22Rv1 (cell line): ENCODE data around the gene RETREG1.

Experiments used
- H3K27ac ChIP-seq: fragments of 450-650 bp; 2 replicates; pipeline ENCODE4 v1.5.1; 2017
- ZFX ChIP-seq: fragments of 450-650 bp; IDR thresholded peaks from 2 replicates; pipeline ENCODE4 v1.6.1; 2017; ENCODE audit warnings: antibody characterized with exemption, borderline replicate concordance
- TF ChIP-seq, protein P1 (sequence below): fragments of 450-650 bp; IDR thresholded peaks from 2 replicates; pipeline ENCODE4 v1.5.1; 2017; ENCODE audit warnings: mild to moderate bottlenecking

The RETREG1 gene

GRCh38 chr5:16628376-16628775, 11.6 kb upstream of the RETREG1 start:
- H3K27ac ChIP-seq, result no peak overlapping the region
- no peak for TF ChIP-seq ZFX
- TF ChIP-seq, protein P1, sequence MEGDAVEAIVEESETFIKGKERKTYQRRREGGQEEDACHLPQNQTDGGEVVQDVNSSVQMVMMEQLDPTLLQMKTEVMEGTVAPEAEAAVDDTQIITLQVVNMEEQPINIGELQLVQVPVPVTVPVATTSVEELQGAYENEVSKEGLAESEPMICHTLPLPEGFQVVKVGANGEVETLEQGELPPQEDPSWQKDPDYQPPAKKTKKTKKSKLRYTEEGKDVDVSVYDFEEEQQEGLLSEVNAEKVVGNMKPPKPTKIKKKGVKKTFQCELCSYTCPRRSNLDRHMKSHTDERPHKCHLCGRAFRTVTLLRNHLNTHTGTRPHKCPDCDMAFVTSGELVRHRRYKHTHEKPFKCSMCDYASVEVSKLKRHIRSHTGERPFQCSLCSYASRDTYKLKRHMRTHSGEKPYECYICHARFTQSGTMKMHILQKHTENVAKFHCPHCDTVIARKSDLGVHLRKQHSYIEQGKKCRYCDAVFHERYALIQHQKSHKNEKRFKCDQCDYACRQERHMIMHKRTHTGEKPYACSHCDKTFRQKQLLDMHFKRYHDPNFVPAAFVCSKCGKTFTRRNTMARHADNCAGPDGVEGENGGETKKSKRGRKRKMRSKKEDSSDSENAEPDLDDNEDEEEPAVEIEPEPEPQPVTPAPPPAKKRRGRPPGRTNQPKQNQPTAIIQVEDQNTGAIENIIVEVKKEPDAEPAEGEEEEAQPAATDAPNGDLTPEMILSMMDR, result no peak

DNA sequence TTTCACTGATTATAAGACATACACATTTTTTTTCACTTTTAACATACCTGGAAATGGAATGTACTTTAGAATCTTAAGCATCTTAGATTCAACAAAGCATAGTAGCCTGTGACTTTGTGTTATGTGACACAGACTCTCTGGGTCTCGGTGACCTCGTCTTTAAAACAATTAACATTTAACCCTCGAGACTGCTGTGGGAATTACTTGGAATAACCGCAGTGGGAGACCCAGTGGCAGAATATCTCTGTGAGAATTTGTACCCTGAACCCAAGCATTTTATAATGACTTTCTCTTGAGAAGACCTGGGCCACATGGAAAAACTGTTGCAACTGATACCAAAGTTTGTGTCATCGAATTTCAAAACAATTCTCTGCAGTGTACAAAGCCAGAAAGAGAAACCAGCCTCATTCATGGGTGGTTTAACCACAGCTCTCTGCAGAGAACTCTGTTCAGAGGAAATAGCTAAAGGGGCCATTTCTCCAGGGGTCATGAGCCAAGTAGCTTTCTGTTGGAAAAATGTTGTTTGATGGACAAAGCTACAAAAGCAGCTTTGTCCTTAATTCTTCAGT, 10.0 kb upstream of the RETREG1 start:
- H3K27ac ChIP-seq, result no peak overlapping the region
- TF ChIP-seq, protein P1, result no peak
- no peak for TF ChIP-seq ZFX

DNA sequence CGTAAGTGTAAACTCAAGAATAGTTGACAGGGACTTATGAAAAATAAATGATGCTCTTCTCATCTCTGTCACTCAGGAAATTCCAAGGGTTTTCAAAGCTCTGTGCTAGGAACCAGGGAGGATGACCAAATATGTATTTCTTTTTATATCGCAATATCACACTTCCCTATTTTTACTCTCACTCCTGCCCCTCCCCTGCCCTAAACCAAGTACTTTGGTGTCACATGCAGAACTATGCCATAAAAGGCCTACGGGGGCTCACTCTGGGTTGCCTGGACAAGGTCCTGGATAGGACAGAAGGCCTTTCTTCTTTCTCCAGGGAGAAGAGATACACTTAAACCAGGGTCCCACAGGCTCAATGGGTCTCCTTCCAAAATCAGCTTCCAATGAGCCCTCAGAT, 8.3 kb upstream of the RETREG1 start:
- no peak overlapping the region for H3K27ac ChIP-seq
- TF ChIP-seq ZFX, result no peak
- TF ChIP-seq, protein P1, result no peak

DNA sequence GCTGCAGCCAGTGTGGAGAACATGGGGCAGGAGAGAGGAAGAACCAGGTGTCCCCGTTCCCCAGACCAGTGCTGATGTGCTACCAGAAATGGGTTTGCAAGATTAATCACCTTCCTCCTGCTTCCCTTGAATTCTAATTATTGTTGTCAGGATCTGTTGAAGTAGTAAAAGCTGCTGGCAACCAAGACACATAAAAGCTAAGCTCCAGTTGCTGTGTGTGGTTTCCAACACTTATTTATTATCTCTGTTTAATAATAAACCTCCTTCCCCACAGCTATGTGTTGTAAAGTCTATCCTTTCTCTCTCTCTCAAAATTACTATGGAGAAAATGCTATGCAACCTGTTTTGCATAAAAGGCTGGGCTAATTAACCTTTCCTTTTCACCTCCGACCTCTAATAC, 2.3 kb upstream of the RETREG1 start:
- H3K27ac ChIP-seq, result no peak overlapping the region
- TF ChIP-seq, protein P1, result no peak
- no peak for TF ChIP-seq ZFX

- no peak for TF ChIP-seq ZFX
- TF ChIP-seq, protein P1, result no peak
- no peak overlapping the region for H3K27ac ChIP-seq
Observed at GRCh38 chr5:16618138-16618897, 1.5 kb upstream of the RETREG1 start.

GRCh38 chr5:16617274-16617968, 624 bp upstream of the RETREG1 start:
- TF ChIP-seq, protein P1, result no peak
- TF ChIP-seq ZFX, result no peak
- H3K27ac ChIP-seq, result no peak overlapping the region
